ENCODE measurements around the gene SORCS3. TPM values are rescaled to one million over a fixed set of nuclear protein-coding genes. Genes with fewer than 3 reads are reported as not detected.

The SORCS3 gene
- total RNA-seq, 2 donors from 2014 or later: 4.3 TPM; not detected in 1

DNA sequence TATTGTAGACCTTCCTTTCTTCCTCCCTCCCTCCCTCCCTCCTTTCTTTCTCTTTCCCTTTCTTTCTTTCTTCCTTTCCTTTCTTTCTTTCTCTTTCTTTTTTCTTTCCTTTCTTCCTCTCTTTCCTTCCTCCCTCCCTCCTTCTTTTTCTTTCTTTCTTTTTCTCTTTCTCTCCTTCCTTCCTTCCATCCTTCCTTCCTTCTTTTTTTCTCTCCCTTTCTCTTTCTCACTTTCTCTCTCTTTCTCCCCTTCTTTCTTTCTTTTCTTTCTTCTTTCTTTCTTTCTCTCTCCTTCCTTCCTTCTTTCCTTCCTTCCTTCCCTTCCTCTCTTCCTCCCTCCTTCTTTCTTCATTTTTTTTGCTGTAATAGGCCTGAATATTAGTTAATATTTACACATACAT is 638.0 kb downstream of the SORCS3 start:
- no peaks in the 10 kb centered on the region for H3K4me1 ChIP-seq (replicated peaks)

DNA sequence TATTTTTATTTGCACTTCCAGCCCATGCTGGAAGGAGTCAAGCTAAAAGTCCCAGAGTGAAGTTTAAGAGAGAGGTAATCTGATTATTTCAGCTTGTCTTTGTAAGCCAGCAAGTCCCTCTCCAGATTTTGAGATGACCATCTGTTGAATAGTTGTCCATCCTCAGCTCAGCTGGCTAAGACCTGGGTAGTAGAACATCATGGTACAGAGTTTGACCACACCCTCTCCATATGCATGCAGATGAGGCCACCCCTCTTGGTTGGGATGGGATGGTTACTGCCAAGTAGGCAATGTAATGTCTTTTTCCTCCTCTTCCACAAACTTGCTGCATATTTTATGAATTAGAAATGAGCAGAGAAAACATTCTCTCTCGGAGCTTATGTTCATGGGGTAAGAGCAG is 639.8 kb downstream of the SORCS3 start:
- Histone ChIP-seq H3K4me1 (replicated peaks) (no peaks in the 10 kb centered on the region), H3K27me3 (replicated peaks; ENCODE audit: insufficient read depth) (no peaks in the 10 kb centered on the region), H3K36me3 (no peaks in the 10 kb centered on the region), H3K9me3 (no peaks in the 10 kb centered on the region), H3K27ac (no peak overlapping the region), H3K4me3 (no peak overlapping the region)
- TF ChIP-seq POLR2A (IDR thresholded peaks at IDR 0.05): no peak
- TF ChIP-seq, protein P1, sequence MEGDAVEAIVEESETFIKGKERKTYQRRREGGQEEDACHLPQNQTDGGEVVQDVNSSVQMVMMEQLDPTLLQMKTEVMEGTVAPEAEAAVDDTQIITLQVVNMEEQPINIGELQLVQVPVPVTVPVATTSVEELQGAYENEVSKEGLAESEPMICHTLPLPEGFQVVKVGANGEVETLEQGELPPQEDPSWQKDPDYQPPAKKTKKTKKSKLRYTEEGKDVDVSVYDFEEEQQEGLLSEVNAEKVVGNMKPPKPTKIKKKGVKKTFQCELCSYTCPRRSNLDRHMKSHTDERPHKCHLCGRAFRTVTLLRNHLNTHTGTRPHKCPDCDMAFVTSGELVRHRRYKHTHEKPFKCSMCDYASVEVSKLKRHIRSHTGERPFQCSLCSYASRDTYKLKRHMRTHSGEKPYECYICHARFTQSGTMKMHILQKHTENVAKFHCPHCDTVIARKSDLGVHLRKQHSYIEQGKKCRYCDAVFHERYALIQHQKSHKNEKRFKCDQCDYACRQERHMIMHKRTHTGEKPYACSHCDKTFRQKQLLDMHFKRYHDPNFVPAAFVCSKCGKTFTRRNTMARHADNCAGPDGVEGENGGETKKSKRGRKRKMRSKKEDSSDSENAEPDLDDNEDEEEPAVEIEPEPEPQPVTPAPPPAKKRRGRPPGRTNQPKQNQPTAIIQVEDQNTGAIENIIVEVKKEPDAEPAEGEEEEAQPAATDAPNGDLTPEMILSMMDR (IDR thresholded peaks at IDR 0.05): no peak
- no peak for TF ChIP-seq POLR2AphosphoS5 (IDR thresholded peaks at IDR 0.05)
- intact Hi-C loops (cut with DNase I): no loop called here
- DNase-seq (ENCODE audit: low spot score): no peak
- WGBS: 93% methylated on average over 1 of the region's 1 CpG

More for the DNA sequence above, 638.0 kb downstream of the SORCS3 start:
- H3K36me3 ChIP-seq: no peaks in the 10 kb centered on the region
- intact Hi-C loops (cut with DNase I): no loop called here
- TF ChIP-seq POLR2A (IDR thresholded peaks at IDR 0.05) (no peak), POLR2AphosphoS5 (IDR thresholded peaks at IDR 0.05) (no peak)
- TF ChIP-seq, protein P1 (IDR thresholded peaks at IDR 0.05): no peak
- no peak overlapping the region for H3K4me3 ChIP-seq
- H3K27ac ChIP-seq: no peak overlapping the region
- DNase-seq (ENCODE audit: low spot score): no peak
- no peaks in the 10 kb centered on the region for H3K27me3 ChIP-seq (replicated peaks; ENCODE audit: insufficient read depth)
- no peaks in the 10 kb centered on the region for H3K9me3 ChIP-seq

DNA sequence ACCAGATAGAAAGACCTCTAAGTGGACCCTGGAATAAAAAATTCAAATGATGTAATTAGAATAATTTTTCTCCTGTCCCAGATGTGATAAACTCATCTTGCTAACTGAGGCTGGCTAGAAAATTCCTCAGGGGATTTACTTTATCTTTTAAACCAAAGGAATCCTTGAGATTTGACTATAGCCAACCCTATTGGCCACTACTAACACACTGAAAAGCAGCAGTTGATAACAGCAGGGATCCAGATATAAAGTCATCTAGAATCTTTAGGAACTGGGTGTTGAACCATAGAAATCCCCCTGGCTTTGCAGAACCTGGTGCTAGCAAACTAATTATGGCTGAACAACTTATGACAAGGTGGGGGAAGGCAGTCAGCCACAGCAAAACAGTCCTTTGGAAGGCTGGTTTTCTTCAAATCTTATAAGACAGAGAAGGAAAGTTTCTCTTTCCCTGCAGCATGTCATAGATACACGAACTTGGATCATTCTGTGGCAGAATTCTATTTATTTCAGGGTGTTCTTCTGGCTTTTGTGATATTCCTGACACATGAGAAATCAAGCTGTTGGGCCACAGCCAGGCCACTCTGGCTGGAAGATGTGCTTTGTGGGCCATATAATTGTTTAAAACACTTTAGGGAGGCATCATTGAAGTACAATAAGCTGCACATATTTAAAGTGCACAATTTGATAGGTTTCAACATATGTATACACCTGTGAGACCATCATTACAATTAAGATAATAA is 643.6 kb downstream of the SORCS3 start:
- WGBS: 20% methylated on average over 1 of the region's 1 CpG
- TF ChIP-seq, protein P1 (IDR thresholded peaks at IDR 0.05): no peak
- TF ChIP-seq POLR2AphosphoS5 (IDR thresholded peaks at IDR 0.05): no peak
- TF ChIP-seq POLR2A (IDR thresholded peaks at IDR 0.05): no peak

DNA sequence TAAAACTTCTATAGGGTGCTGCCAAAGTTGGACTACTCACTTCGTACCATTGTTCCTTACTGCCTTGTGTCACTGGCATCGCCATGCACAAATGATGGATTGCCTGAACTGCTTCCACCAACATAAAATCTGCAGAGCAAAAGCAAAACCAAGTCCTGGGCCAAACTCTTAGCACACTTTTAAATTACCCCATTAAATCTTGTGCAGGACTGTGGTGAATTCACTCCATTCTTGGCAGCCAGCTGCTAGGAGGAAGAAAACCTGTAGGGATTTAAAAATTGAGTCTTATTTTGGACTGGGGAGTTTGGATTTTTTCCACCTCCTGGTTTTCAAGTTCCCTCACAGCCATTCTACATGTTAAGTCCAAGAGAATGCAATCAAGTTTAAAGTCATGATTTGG is 646.9 kb downstream of the SORCS3 start:
- Histone ChIP-seq H3K9me3 (no peaks in the 10 kb centered on the region), H3K4me3 (no peak overlapping the region), H3K27ac (no peak overlapping the region), H3K27me3 (replicated peaks; ENCODE audit: insufficient read depth) (no peaks in the 10 kb centered on the region), H3K36me3 (no peaks in the 10 kb centered on the region), H3K4me1 (replicated peaks) (no peaks in the 10 kb centered on the region)
- no peak for DNase-seq (ENCODE audit: low spot score)
- TF ChIP-seq POLR2AphosphoS5 (IDR thresholded peaks at IDR 0.05) (no peak), POLR2A (IDR thresholded peaks at IDR 0.05) (no peak)
- intact Hi-C loops (cut with DNase I): no loop called here
- WGBS: 40% methylated on average over 2 of the region's 2 CpGs

More for the DNA sequence above, 643.6 kb downstream of the SORCS3 start:
- intact Hi-C loops (cut with DNase I): no loop called here
- DNase-seq (ENCODE audit: low spot score): no peak
- no peak overlapping the region for H3K4me3 ChIP-seq
- no peaks in the 10 kb centered on the region for H3K36me3 ChIP-seq
- no peaks in the 10 kb centered on the region for H3K9me3 ChIP-seq
- no peak overlapping the region for H3K27ac ChIP-seq
- no peaks in the 10 kb centered on the region for H3K27me3 ChIP-seq (replicated peaks; ENCODE audit: insufficient read depth)
- H3K4me1 ChIP-seq (replicated peaks): no peaks in the 10 kb centered on the region

DNA sequence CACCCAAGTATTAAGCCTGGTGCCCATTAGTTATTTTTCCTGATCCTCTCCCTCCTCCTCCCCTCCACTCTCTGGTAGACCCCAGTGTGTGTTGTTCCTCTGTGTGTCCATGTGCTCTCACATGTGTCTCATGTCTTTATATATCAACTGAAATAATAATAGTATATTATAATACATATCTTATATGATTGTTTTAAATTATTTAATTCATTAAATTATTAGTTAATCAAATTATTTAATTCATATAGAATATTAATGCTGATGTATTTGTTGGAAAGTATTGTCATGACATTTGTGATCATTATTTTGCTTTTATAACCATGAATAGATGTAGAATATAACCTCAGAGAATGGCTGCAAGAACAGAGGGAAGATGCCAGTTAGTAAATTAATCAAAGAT is 647.5 kb downstream of the SORCS3 start:
- no peak for TF ChIP-seq POLR2A (IDR thresholded peaks at IDR 0.05)
- TF ChIP-seq, protein P1 (IDR thresholded peaks at IDR 0.05): no peak
- no peak for TF ChIP-seq POLR2AphosphoS5 (IDR thresholded peaks at IDR 0.05)
- no peaks in the 10 kb centered on the region for H3K36me3 ChIP-seq
- H3K9me3 ChIP-seq: no peaks in the 10 kb centered on the region
- no peak for DNase-seq (ENCODE audit: low spot score)
- no peak overlapping the region for H3K27ac ChIP-seq
- no peaks in the 10 kb centered on the region for H3K27me3 ChIP-seq (replicated peaks; ENCODE audit: insufficient read depth)
- intact Hi-C loops (cut with DNase I): no loop called here
- no peak overlapping the region for H3K4me3 ChIP-seq
- no peaks in the 10 kb centered on the region for H3K4me1 ChIP-seq (replicated peaks)
